Esophagus (tissue), 2 donors: ENCODE data around the gene PPP3CA. TPM values are rescaled to one million over a fixed set of nuclear protein-coding genes. Genes with fewer than 3 reads are reported as not detected.

ENCODE experiments used
- H3K27ac ChIP-seq, 2 donors: one replicate each; pipeline ENCODE4 v1.5.1; 2013; ENCODE audit warnings: low read depth in 2 of 2, mild to moderate bottlenecking in 2 of 2, inconsistent platforms in 1 of 2, low read length in 1 of 2, moderate library complexity in 1 of 2
- H3K27me3 ChIP-seq, 2 donors: one replicate each; pipeline ENCODE4 v1.6.1; 2013; ENCODE audit warnings: low read length in 2 of 2, control low read depth in 1 of 2, mild to moderate bottlenecking in 1 of 2; ENCODE audit not compliant: insufficient read depth in 2 of 2, control insufficient read depth in 1 of 2
- H3K36me3 ChIP-seq, 2 donors: one replicate each; pipeline ENCODE4 v1.6.1; 2013; ENCODE audit warnings: low read length in 1 of 2; ENCODE audit not compliant: control insufficient read depth in 2 of 2, insufficient read depth in 2 of 2
- H3K4me1 ChIP-seq, 2 donors: one replicate each; pipeline ENCODE4 v1.6.1; 2013; ENCODE audit warnings: low read length in 1 of 2; ENCODE audit not compliant: control insufficient read depth in 2 of 2, insufficient read depth in 2 of 2
- H3K4me3 ChIP-seq, 2 donors: one replicate each; pipeline ENCODE4 v1.5.1; 2013; ENCODE audit warnings: low read length in 2 of 2, mild to moderate bottlenecking in 2 of 2, low read depth in 1 of 2, moderate library complexity in 1 of 2
- H3K9me3 ChIP-seq, 2 donors: one replicate each; pipeline ENCODE4 v1.6.1; 2013; ENCODE audit warnings: mild to moderate bottlenecking in 2 of 2, low read depth in 1 of 2, low read length in 1 of 2, moderate library complexity in 1 of 2; ENCODE audit not compliant: control insufficient read depth in 2 of 2, insufficient read depth in 1 of 2
- WGBS, 2 donors: extraction: QIAGEN DNeasy Blood & Tissue Kit; methylation state at CpG; one replicate each; pipeline ENCODE4 v1.1.7; 2013; 5-methylcytosine and 5-hydroxymethylcytosine counted together
- polyA plus RNA-seq, 2 donors: library from polyadenylated mRNA; stranded (reverse); fragments of 200-250 nt; gene quantifications; one replicate each; pipeline ENCODE4 v1.2.3, GENCODE V29; 2013
- donor health status: healthy with polysubstance abuse.
- donor health status: Bipolar disorder and iron deficiency.

The PPP3CA gene
- polyA plus RNA-seq, 2 donors, result 5.2 to 5.8 TPM

DNA sequence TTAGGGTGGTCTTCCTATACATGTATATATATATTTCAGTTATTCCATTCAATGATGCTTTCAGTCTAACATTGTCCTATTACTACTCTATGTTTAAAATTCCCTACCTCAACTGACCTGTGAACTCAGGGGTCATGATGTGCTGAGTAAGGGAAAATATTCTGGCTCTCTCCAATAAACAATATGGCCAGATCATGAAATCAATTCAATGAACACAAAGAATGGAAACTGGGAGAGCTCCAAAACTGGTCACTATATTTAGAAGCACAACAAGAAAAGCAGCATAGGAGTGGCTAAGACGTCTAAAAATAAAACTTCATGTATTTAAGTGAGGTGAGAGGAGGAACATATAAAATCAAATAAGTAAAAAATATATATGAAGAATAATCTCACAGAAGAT lies 304.5 kb downstream of the PPP3CA start:
- Histone ChIP-seq H3K4me3 (no peak overlapping the region), H3K27ac (no peak overlapping the region), H3K4me1 (no peaks in the 10 kb centered on the region), H3K9me3 (no peaks in the 10 kb centered on the region), H3K27me3 (no peaks in the 10 kb centered on the region), H3K36me3 (no peaks in the 10 kb centered on the region)
- 59% methylated on average over 1 of the region's 1 CpG for WGBS, 2 donors

GRCh38 chr4:101040776-101041175 lies 306.6 kb downstream of the PPP3CA start:
- no peaks in the 10 kb centered on the region for H3K36me3 ChIP-seq
- H3K9me3 ChIP-seq, result no peaks in the 10 kb centered on the region
- no peaks in the 10 kb centered on the region for H3K4me1 ChIP-seq
- H3K27me3 ChIP-seq, result no peaks in the 10 kb centered on the region
- H3K4me3 ChIP-seq, result no peak overlapping the region
- H3K27ac ChIP-seq, result no peak overlapping the region
- WGBS, 2 donors, result 92 to 98% methylated on average over 2 of the region's 2 CpGs

DNA sequence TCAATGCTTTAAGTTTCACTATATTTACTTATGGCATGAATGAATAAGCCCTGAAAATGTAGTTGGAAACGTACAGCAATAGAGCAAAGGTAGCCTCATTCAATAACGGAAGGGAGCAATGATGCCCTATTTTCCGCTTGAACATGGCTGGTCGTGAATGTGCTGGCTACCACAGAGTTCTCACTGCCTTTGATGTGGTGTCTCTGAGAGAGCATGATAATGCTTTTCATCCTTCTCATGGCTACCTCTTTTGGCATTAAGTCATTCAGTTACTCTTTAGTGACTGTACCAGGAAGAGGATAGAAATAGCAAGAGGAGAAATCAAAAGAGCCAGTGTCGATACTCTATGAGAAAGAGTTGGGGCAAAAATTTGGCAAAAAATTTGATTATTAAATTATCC lies 308.0 kb downstream of the PPP3CA start:
- WGBS, 2 donors, result 84 to 87% methylated on average over 5 of the region's 5 CpGs
- H3K27me3 ChIP-seq, result no peaks in the 10 kb centered on the region
- no peak overlapping the region for H3K4me3 ChIP-seq
- no peaks in the 10 kb centered on the region for H3K9me3 ChIP-seq
- no peaks in the 10 kb centered on the region for H3K4me1 ChIP-seq
- no peaks in the 10 kb centered on the region for H3K36me3 ChIP-seq
- H3K27ac ChIP-seq, result no peak overlapping the region

GRCh38 chr4:101037938-101038413 lies 309.4 kb downstream of the PPP3CA start:
- no peaks in the 10 kb centered on the region for H3K36me3 ChIP-seq
- H3K27ac ChIP-seq, result no peak overlapping the region
- WGBS, 2 donors, result 75 to 80% methylated on average over 1 of the region's 1 CpG
- no peaks in the 10 kb centered on the region for H3K9me3 ChIP-seq
- H3K27me3 ChIP-seq, result no peaks in the 10 kb centered on the region
- H3K4me1 ChIP-seq, result no peaks in the 10 kb centered on the region
- no peak overlapping the region for H3K4me3 ChIP-seq

- 80 to 84% methylated on average over 3 of the region's 3 CpGs for WGBS, 2 donors
- Histone ChIP-seq H3K27me3 (no peaks in the 10 kb centered on the region), H3K4me1 (no peaks in the 10 kb centered on the region), H3K4me3 (no peak overlapping the region), H3K36me3 (no peaks in the 10 kb centered on the region), H3K27ac (no peak overlapping the region), H3K9me3 (no peaks in the 10 kb centered on the region)
Measured at GRCh38 chr4:101037249-101037648, 310.1 kb downstream of the PPP3CA start.

DNA sequence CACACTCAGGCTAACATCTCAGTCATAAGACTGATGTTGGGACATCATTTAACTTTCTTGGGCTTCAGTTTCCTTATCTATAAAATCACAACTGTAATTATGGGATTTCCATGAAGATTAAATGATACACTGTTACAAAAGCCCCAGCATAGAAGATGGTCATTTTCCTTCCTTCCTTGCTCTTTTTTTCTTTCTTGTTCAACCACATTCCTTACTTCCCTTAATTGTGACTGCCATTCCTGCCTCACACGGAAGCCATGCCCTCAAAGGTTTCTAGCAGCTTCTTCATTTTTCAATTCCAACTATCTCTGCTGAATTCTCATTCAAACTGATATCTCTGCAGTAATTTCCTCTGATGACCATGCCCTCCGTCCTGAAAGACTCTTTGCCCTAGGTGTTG lies 311.8 kb downstream of the PPP3CA start:
- Histone ChIP-seq H3K27me3 (no peaks in the 10 kb centered on the region), H3K27ac (no peak overlapping the region), H3K4me3 (no peak overlapping the region), H3K9me3 (no peaks in the 10 kb centered on the region), H3K36me3 (no peaks in the 10 kb centered on the region), H3K4me1 (no peaks in the 10 kb centered on the region)
- 85 to 86% methylated on average over 2 of the region's 2 CpGs for WGBS, 2 donors

GRCh38 chr4:101033986-101034385 lies 313.3 kb downstream of the PPP3CA start:
- H3K36me3 ChIP-seq, result no peaks in the 10 kb centered on the region
- H3K27me3 ChIP-seq, result no peaks in the 10 kb centered on the region
- no peak overlapping the region for H3K4me3 ChIP-seq
- H3K9me3 ChIP-seq, result no peaks in the 10 kb centered on the region
- H3K4me1 ChIP-seq, result no peaks in the 10 kb centered on the region
- H3K27ac ChIP-seq, result no peak overlapping the region
- WGBS, 2 donors, result 94 to 100% methylated on average over 3 of the region's 3 CpGs

GRCh38 chr4:101032541-101032940 lies 314.8 kb downstream of the PPP3CA start:
- no peak overlapping the region for H3K4me3 ChIP-seq
- 84 to 87% methylated on average over 3 of the region's 3 CpGs for WGBS, 2 donors

GRCh38 chr4:101031971-101032370 lies 315.4 kb downstream of the PPP3CA start:
- Histone ChIP-seq H3K36me3 (no peaks in the 10 kb centered on the region), H3K4me1 (no peaks in the 10 kb centered on the region), H3K9me3 (no peaks in the 10 kb centered on the region), H3K4me3 (no peak overlapping the region), H3K27ac (no peak overlapping the region), H3K27me3 (no peaks in the 10 kb centered on the region)
- WGBS, 2 donors, result 74% methylated on average over 5 of the region's 5 CpGs

More at GRCh38 chr4:101032541-101032940, 314.8 kb downstream of the PPP3CA start:
- H3K9me3 ChIP-seq, result no peaks in the 10 kb centered on the region
- H3K27me3 ChIP-seq, result no peaks in the 10 kb centered on the region
- no peak overlapping the region for H3K27ac ChIP-seq
- no peaks in the 10 kb centered on the region for H3K36me3 ChIP-seq
- H3K4me1 ChIP-seq, result no peaks in the 10 kb centered on the region

DNA sequence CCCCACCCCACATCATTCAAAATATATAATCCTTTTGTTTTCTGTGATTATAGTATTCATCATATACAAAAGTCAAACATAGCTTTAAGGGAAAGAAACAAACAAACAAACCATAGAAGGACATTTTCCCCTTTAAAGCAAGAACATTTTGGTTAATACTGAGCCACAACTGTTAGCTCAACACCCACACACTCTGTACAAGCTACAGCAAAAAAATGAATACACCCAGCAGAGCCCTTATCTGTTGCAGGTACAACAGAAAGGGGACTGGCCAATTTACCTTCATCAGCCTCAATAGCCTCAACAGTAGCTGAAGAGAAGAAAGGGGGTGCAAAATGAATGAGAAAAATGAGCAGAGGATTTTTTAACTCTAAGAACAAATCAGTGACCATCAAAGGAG lies 318.4 kb downstream of the PPP3CA start:
- Histone ChIP-seq H3K27me3 (no peaks in the 10 kb centered on the region), H3K4me3 (no peak overlapping the region), H3K36me3 (no peaks in the 10 kb centered on the region), H3K4me1 (no peaks in the 10 kb centered on the region), H3K9me3 (no peaks in the 10 kb centered on the region), H3K27ac (no peak overlapping the region)
